Measurements from ENCODE around the gene FBXL17. TPM values are rescaled to one million over a fixed set of nuclear protein-coding genes. Genes with fewer than 3 reads are reported as not detected.

The FBXL17 gene
- total RNA-seq, 1 experiment from 2014 or later = 8.8 TPM

GRCh38 chr5:107979291-107979690 is 402.6 kb downstream of the FBXL17 start:
- BruUV-seq (replicated peaks) = no TSS peak
- intact Hi-C loops (cut with micrococcal nuclease) = no loop called here
- TF ChIP-seq EZH2phosphoT487 (IDR thresholded peaks at IDR 0.05; ENCODE audit: borderline replicate concordance, low read length) (no peak), EZH2 (IDR thresholded peaks at IDR 0.05; ENCODE audit: low read length, unreplicated experiment) (no peak)

GRCh38 chr5:107977550-107978071 is 404.3 kb downstream of the FBXL17 start:
- no peak for ATAC-seq
- POLR2A ChIA-PET (ENCODE audit: unreplicated experiment) = no interaction called here

More at GRCh38 chr5:107979291-107979690, 402.6 kb downstream of the FBXL17 start:
- ChIA-PET POLR2A (ENCODE audit: unreplicated experiment) (no interaction called here), CTCF (no interaction called here)
- H3K4me2 ChIP-seq (ENCODE audit: low read length) = no peak overlapping the region
- H3K4me1 ChIP-seq (ENCODE audit: insufficient read depth, low read length) = no peaks in the 10 kb centered on the region
- no peaks in the 10 kb centered on the region for H3K79me2 ChIP-seq (ENCODE audit: low read length)
- no peak for ATAC-seq
- H3K4me3 ChIP-seq (ENCODE audit: low read length) = no peak overlapping the region
- no peak for DNase-seq
- H3K36me3 ChIP-seq (ENCODE audit: low read depth, low read length) = no peaks in the 10 kb centered on the region
- H2AFZ ChIP-seq (ENCODE audit: low read length) = no peak overlapping the region
- H4K20me1 ChIP-seq (ENCODE audit: low read length) = no peaks in the 10 kb centered on the region
- no peak overlapping the region for H3K9ac ChIP-seq (ENCODE audit: low read length)
- no peaks in the 10 kb centered on the region for H3F3A ChIP-seq (ENCODE audit: low read length, unreplicated experiment)
- H3K9me2 ChIP-seq (replicated peaks; ENCODE audit: low read length) = no peaks in the 10 kb centered on the region
- H3K27ac ChIP-seq (ENCODE audit: low read length) = no peak overlapping the region
- H3K9me3 ChIP-seq (ENCODE audit: low read length) = no peaks in the 10 kb centered on the region
- no peaks in the 10 kb centered on the region for H3K27me3 ChIP-seq (ENCODE audit: low read length)

GRCh38 chr5:107975568-107975967 is 406.3 kb downstream of the FBXL17 start:
- CTCF ChIA-PET = no interaction called here
- no peak overlapping the region for H3K9ac ChIP-seq (ENCODE audit: low read length)
- H3K27ac ChIP-seq (ENCODE audit: low read length) = no peak overlapping the region
- BruUV-seq (replicated peaks) = no TSS peak
- H3K4me2 ChIP-seq (ENCODE audit: low read length) = no peak overlapping the region
- intact Hi-C loops (cut with micrococcal nuclease) = no loop called here
- H4K20me1 ChIP-seq (ENCODE audit: low read length) = no peaks in the 10 kb centered on the region
- TF ChIP-seq EZH2 (IDR thresholded peaks at IDR 0.05; ENCODE audit: low read length, unreplicated experiment) (no peak), CTCF (conservative IDR thresholded peaks at IDR 0.05; ENCODE audit: low read depth, low read length) (no peak), EZH2phosphoT487 (IDR thresholded peaks at IDR 0.05; ENCODE audit: borderline replicate concordance, low read length) (no peak)
- no peaks in the 10 kb centered on the region for H3K9me2 ChIP-seq (replicated peaks; ENCODE audit: low read length)
- POLR2A ChIA-PET (ENCODE audit: unreplicated experiment) = no interaction called here
- H3K27me3 ChIP-seq (ENCODE audit: low read length) = no peaks in the 10 kb centered on the region
- H3F3A ChIP-seq (ENCODE audit: low read length, unreplicated experiment) = no peaks in the 10 kb centered on the region
- DNase-seq = no peak
- ATAC-seq = no peak
- H3K4me3 ChIP-seq (ENCODE audit: low read length) = no peak overlapping the region
- no peak overlapping the region for H2AFZ ChIP-seq (ENCODE audit: low read length)
- no peaks in the 10 kb centered on the region for H3K9me3 ChIP-seq (ENCODE audit: low read length)
- H3K36me3 ChIP-seq (ENCODE audit: low read depth, low read length) = no peaks in the 10 kb centered on the region
- H3K79me2 ChIP-seq (ENCODE audit: low read length) = no peaks in the 10 kb centered on the region
- H3K4me1 ChIP-seq (ENCODE audit: insufficient read depth, low read length) = peaks cover 13% of the 10 kb centered on the region

More at GRCh38 chr5:107977550-107978071, 404.3 kb downstream of the FBXL17 start:
- Histone ChIP-seq H3K36me3 (ENCODE audit: low read depth, low read length) (no peaks in the 10 kb centered on the region), H3K27me3 (ENCODE audit: low read length) (no peaks in the 10 kb centered on the region), H3K9ac (ENCODE audit: low read length) (no peak overlapping the region), H2AFZ (ENCODE audit: low read length) (no peak overlapping the region), H3K4me3 (ENCODE audit: low read length) (no peak overlapping the region), H3K27ac (ENCODE audit: low read length) (no peak overlapping the region), H3F3A (ENCODE audit: low read length, unreplicated experiment) (no peaks in the 10 kb centered on the region), H4K20me1 (ENCODE audit: low read length) (no peaks in the 10 kb centered on the region), H3K4me2 (ENCODE audit: low read length) (no peak overlapping the region), H3K79me2 (ENCODE audit: low read length) (no peaks in the 10 kb centered on the region), H3K9me3 (ENCODE audit: low read length) (no peaks in the 10 kb centered on the region), H3K9me2 (replicated peaks; ENCODE audit: low read length) (no peaks in the 10 kb centered on the region), H3K4me1 (ENCODE audit: insufficient read depth, low read length) (peaks cover 2% of the 10 kb centered on the region)
- intact Hi-C loops (cut with micrococcal nuclease) = no loop called here
- BruUV-seq (replicated peaks) = no TSS peak
- CTCF ChIA-PET = no interaction called here
- DNase-seq = peak; percentile 12
- TF ChIP-seq EZH2 (IDR thresholded peaks at IDR 0.05; ENCODE audit: low read length, unreplicated experiment) = no peak
- no peak for TF ChIP-seq EZH2phosphoT487 (IDR thresholded peaks at IDR 0.05; ENCODE audit: borderline replicate concordance, low read length)

GRCh38 chr5:107971846-107972245 is 410.1 kb downstream of the FBXL17 start:
- H3K36me3 ChIP-seq (ENCODE audit: low read depth, low read length) = no peaks in the 10 kb centered on the region
- H3K9me3 ChIP-seq (ENCODE audit: low read length) = no peaks in the 10 kb centered on the region
- POLR2A ChIA-PET (ENCODE audit: unreplicated experiment) = no interaction called here
- no peaks in the 10 kb centered on the region for H4K20me1 ChIP-seq (ENCODE audit: low read length)
- H3K79me2 ChIP-seq (ENCODE audit: low read length) = no peaks in the 10 kb centered on the region
- CTCF ChIA-PET = no interaction called here
- ATAC-seq (no peak), DNase-seq (no peak)
- H3K9ac ChIP-seq (ENCODE audit: low read length) = no peak overlapping the region
- intact Hi-C loops (cut with micrococcal nuclease) = no loop called here
- no peaks in the 10 kb centered on the region for H3K27me3 ChIP-seq (ENCODE audit: low read length)
- H2AFZ ChIP-seq (ENCODE audit: low read length) = no peak overlapping the region
- peaks cover 43% of the 10 kb centered on the region for H3K4me1 ChIP-seq (ENCODE audit: insufficient read depth, low read length)
- H3K27ac ChIP-seq (ENCODE audit: low read length) = no peak overlapping the region
- TF ChIP-seq EZH2 (IDR thresholded peaks at IDR 0.05; ENCODE audit: low read length, unreplicated experiment) = no peak
- TF ChIP-seq EZH2phosphoT487 (IDR thresholded peaks at IDR 0.05; ENCODE audit: borderline replicate concordance, low read length) = no peak
- TF ChIP-seq CTCF (conservative IDR thresholded peaks at IDR 0.05; ENCODE audit: low read depth, low read length) = no peak
- peaks cover 11% of the 10 kb centered on the region for H3F3A ChIP-seq (ENCODE audit: low read length, unreplicated experiment)
- no peak overlapping the region for H3K4me3 ChIP-seq (ENCODE audit: low read length)
- no TSS peak for BruUV-seq (replicated peaks)
- H3K4me2 ChIP-seq (ENCODE audit: low read length) = no peak overlapping the region
- H3K9me2 ChIP-seq (replicated peaks; ENCODE audit: low read length) = no peaks in the 10 kb centered on the region
